ENCODE measurements around the gene IZUMO1. TPM values are rescaled to one million over a fixed set of nuclear protein-coding genes. Genes with fewer than 3 reads are reported as not detected.
A peak's percentile ranks its signal among the peaks of the same experiment; 100 is the strongest.

IZUMO1 gene
- total RNA-seq, 1 experiment from 2014 or later, result not detected

DNA sequence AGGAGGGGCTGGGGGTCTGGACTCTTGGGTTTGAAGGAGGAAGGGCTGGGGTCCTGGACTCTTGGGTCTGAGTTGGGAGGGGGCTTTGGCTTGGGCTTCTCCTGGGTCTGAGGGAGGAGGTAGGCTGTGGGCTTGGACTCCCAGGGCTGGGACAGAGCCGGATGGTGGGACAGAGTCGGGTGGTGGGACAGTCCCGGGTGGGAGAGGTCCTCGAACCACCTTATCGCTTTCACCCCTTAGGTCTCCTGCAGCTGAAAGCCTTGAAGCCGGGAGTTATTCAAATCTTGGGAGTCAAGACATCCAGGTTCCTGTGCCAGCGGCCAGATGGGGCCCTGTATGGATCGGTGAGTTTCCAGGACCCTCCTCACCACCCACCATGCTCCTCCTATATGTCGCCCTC is 10.0 kb upstream of the IZUMO1 start:
- CTCF ChIA-PET, result interaction anchor here (0.5 kb wide), 1 partner anchor 675 kb away, joined by 4 read pairs; no protein-coding TSS in a partner anchor
- Histone ChIP-seq H3K27ac (ENCODE audit: low read depth, low read length, poor library complexity, severe bottlenecking) (no peak overlapping the region), H3K4me3 (ENCODE audit: low read depth, low read length, poor library complexity, severe bottlenecking) (no peak overlapping the region), H3K9me3 (ENCODE audit: low read depth, low read length, poor library complexity, severe bottlenecking) (no peaks in the 10 kb centered on the region), H3K27me3 (replicated peaks; ENCODE audit: insufficient read depth, low read depth, low read length, poor library complexity) (peaks cover 3% of the 10 kb centered on the region), H3K36me3 (ENCODE audit: insufficient read depth, low read length, poor library complexity, severe bottlenecking) (no peaks in the 10 kb centered on the region), H3K4me1 (ENCODE audit: insufficient read depth, low read length, poor library complexity, severe bottlenecking) (no peaks in the 10 kb centered on the region)
- no TSS peak for BruUV-seq (replicated peaks)
- intact Hi-C loops (cut with micrococcal nuclease; ENCODE audit: unreplicated experiment), result no loop called here
- POLR2A ChIA-PET (ENCODE audit: low non-redundant PET), result no interaction called here
- DNase-seq (ENCODE audit: low spot score), result no peak
- TF ChIP-seq EZH2 (IDR thresholded peaks at IDR 0.05; ENCODE audit: borderline replicate concordance, low read depth, low read length, poor library complexity, severe bottlenecking) (no peak), CTCF (conservative IDR thresholded peaks at IDR 0.05; ENCODE audit: low read depth, low read length) (no peak)

DNA sequence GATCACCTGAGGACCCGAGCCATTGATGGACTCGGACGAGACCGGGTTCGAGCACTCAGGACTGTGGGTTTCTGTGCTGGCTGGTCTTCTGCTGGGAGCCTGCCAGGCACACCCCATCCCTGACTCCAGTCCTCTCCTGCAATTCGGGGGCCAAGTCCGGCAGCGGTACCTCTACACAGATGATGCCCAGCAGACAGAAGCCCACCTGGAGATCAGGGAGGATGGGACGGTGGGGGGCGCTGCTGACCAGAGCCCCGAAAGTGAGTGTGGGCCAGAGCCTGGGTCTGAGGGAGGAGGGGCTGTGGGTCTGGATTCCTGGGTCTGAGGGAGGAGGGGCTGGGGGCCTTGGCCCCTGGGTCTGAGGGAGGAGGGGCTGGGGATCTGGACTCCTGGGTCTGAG is 9.5 kb upstream of the IZUMO1 start:
- CTCF ChIA-PET, result interaction anchor here (0.5 kb wide), 1 partner anchor 676 kb away, joined by 4 read pairs; no protein-coding TSS in a partner anchor
- intact Hi-C loops (cut with micrococcal nuclease; ENCODE audit: unreplicated experiment), result no loop called here
- no peak overlapping the region for H3K4me3 ChIP-seq (ENCODE audit: low read depth, low read length, poor library complexity, severe bottlenecking)
- H3K27ac ChIP-seq (ENCODE audit: low read depth, low read length, poor library complexity, severe bottlenecking), result no peak overlapping the region
- POLR2A ChIA-PET (ENCODE audit: low non-redundant PET), result no interaction called here
- TF ChIP-seq EZH2 (IDR thresholded peaks at IDR 0.05; ENCODE audit: borderline replicate concordance, low read depth, low read length, poor library complexity, severe bottlenecking) (no peak), CTCF (conservative IDR thresholded peaks at IDR 0.05; ENCODE audit: low read depth, low read length) (no peak)
- no peaks in the 10 kb centered on the region for H3K36me3 ChIP-seq (ENCODE audit: insufficient read depth, low read length, poor library complexity, severe bottlenecking)
- H3K9me3 ChIP-seq (ENCODE audit: low read depth, low read length, poor library complexity, severe bottlenecking), result no peaks in the 10 kb centered on the region
- peaks cover 3% of the 10 kb centered on the region for H3K27me3 ChIP-seq (replicated peaks; ENCODE audit: insufficient read depth, low read depth, low read length, poor library complexity)
- no peaks in the 10 kb centered on the region for H3K4me1 ChIP-seq (ENCODE audit: insufficient read depth, low read length, poor library complexity, severe bottlenecking)
- no TSS peak for BruUV-seq (replicated peaks)
- no peak for DNase-seq (ENCODE audit: low spot score)

GRCh38 chr19:48755787-48756186 is 9.1 kb upstream of the IZUMO1 start:
- peak overlapping the region; percentile 37 for H3K27ac ChIP-seq (ENCODE audit: low read depth, low read length, poor library complexity, severe bottlenecking)
- ChIA-PET CTCF (no interaction called here), POLR2A (ENCODE audit: low non-redundant PET) (no interaction called here)
- H3K9me3 ChIP-seq (ENCODE audit: low read depth, low read length, poor library complexity, severe bottlenecking), result no peaks in the 10 kb centered on the region
- no peaks in the 10 kb centered on the region for H3K4me1 ChIP-seq (ENCODE audit: insufficient read depth, low read length, poor library complexity, severe bottlenecking)
- no peak overlapping the region for H3K4me3 ChIP-seq (ENCODE audit: low read depth, low read length, poor library complexity, severe bottlenecking)
- intact Hi-C loops (cut with micrococcal nuclease; ENCODE audit: unreplicated experiment), result no loop called here
- no peak for DNase-seq (ENCODE audit: low spot score)
- BruUV-seq (replicated peaks), result no TSS peak
- TF ChIP-seq CTCF (conservative IDR thresholded peaks at IDR 0.05; ENCODE audit: low read depth, low read length) (no peak), EZH2 (IDR thresholded peaks at IDR 0.05; ENCODE audit: borderline replicate concordance, low read depth, low read length, poor library complexity, severe bottlenecking) (no peak)
- H3K36me3 ChIP-seq (ENCODE audit: insufficient read depth, low read length, poor library complexity, severe bottlenecking), result no peaks in the 10 kb centered on the region
- peaks cover 3% of the 10 kb centered on the region for H3K27me3 ChIP-seq (replicated peaks; ENCODE audit: insufficient read depth, low read depth, low read length, poor library complexity)
